Measurements from ENCODE around the gene ITGA7.

ITGA7 gene

DNA sequence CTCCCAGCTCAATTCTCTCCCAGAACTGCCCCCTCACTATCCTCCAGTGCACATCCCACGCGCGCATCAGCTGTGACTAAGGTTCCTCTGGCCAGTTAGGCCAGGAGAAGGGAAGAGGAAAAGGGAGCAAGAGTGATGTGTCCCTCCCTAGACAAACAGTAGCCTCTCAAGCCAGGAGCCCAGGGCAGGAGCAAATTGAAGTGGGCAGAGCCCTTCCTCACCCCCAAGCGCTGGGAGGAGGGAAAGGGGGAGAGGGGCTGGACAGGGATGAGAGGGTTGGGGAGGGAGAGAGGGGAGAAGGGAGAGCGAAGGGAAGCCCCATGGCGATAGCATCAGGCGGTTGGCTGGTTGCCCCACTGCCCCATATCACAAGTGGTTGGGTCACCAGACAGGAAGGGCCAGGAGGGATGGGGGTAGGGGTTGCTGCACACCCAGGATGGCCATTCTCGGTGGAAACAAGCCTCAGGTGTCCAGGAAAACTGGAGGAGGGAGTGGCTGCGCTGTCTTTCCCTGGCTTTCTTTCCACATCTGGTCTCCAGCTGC is 20.0 kb upstream of the ITGA7 start (continued):
- TF ChIP-seq, protein P1, sequence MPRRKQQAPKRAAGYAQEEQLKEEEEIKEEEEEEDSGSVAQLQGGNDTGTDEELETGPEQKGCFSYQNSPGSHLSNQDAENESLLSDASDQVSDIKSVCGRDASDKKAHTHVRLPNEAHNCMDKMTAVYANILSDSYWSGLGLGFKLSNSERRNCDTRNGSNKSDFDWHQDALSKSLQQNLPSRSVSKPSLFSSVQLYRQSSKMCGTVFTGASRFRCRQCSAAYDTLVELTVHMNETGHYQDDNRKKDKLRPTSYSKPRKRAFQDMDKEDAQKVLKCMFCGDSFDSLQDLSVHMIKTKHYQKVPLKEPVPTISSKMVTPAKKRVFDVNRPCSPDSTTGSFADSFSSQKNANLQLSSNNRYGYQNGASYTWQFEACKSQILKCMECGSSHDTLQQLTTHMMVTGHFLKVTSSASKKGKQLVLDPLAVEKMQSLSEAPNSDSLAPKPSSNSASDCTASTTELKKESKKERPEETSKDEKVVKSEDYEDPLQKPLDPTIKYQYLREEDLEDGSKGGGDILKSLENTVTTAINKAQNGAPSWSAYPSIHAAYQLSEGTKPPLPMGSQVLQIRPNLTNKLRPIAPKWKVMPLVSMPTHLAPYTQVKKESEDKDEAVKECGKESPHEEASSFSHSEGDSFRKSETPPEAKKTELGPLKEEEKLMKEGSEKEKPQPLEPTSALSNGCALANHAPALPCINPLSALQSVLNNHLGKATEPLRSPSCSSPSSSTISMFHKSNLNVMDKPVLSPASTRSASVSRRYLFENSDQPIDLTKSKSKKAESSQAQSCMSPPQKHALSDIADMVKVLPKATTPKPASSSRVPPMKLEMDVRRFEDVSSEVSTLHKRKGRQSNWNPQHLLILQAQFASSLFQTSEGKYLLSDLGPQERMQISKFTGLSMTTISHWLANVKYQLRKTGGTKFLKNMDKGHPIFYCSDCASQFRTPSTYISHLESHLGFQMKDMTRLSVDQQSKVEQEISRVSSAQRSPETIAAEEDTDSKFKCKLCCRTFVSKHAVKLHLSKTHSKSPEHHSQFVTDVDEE (CRISPR knock-in tag; IDR thresholded peaks at IDR 0.05), result no peak
- TF ChIP-seq, protein P2, sequence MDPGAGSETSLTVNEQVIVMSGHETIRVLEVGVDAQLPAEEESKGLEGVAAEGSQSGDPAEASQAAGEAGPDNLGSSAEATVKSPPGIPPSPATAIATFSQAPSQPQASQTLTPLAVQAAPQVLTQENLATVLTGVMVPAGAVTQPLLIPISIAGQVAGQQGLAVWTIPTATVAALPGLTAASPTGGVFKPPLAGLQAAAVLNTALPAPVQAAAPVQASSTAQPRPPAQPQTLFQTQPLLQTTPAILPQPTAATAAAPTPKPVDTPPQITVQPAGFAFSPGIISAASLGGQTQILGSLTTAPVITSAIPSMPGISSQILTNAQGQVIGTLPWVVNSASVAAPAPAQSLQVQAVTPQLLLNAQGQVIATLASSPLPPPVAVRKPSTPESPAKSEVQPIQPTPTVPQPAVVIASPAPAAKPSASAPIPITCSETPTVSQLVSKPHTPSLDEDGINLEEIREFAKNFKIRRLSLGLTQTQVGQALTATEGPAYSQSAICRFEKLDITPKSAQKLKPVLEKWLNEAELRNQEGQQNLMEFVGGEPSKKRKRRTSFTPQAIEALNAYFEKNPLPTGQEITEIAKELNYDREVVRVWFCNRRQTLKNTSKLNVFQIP (CRISPR knock-in tag; IDR thresholded peaks at IDR 0.05; ENCODE audit: borderline replicate concordance, low read depth), result no peak
- no peak for TF ChIP-seq GLIS3 (CRISPR knock-in tag; IDR thresholded peaks at IDR 0.05)
- TF ChIP-seq ARNTL (CRISPR knock-in tag; IDR thresholded peaks at IDR 0.05; ENCODE audit: borderline replicate concordance, low read depth), result no peak

DNA sequence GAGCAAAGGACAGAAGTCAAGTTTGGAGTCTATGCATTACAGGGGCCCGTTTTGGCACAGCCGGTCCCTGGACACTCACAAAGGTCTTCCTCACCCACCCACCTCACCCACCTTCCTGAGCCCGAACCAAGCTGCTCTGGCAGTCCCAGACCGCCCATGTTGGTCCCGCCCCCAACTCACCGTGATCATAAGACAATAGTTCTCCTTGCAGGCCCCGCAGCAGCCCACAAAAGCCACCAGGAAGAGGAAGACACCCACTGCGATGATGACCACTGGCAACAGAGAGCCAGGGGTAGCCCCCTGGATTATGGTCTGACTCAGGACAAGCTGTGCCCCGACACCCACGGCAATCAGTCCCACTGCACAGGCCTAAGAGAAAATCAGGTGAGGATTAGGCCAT is 19.3 kb upstream of the ITGA7 start:
- no peak for ATAC-seq
- TF ChIP-seq, protein P2 (CRISPR knock-in tag; IDR thresholded peaks at IDR 0.05; ENCODE audit: borderline replicate concordance, low read depth), result no peak
- TF ChIP-seq TCF4 (CRISPR knock-in tag; IDR thresholded peaks at IDR 0.05; ENCODE audit: borderline replicate concordance), result no peak
- no peak for TF ChIP-seq GLIS3 (CRISPR knock-in tag; IDR thresholded peaks at IDR 0.05)
- no peak for TF ChIP-seq RARB (CRISPR knock-in tag; IDR thresholded peaks at IDR 0.05)
- no peak for TF ChIP-seq ESRRG (CRISPR knock-in tag; IDR thresholded peaks at IDR 0.05)
- TF ChIP-seq, protein P3, sequence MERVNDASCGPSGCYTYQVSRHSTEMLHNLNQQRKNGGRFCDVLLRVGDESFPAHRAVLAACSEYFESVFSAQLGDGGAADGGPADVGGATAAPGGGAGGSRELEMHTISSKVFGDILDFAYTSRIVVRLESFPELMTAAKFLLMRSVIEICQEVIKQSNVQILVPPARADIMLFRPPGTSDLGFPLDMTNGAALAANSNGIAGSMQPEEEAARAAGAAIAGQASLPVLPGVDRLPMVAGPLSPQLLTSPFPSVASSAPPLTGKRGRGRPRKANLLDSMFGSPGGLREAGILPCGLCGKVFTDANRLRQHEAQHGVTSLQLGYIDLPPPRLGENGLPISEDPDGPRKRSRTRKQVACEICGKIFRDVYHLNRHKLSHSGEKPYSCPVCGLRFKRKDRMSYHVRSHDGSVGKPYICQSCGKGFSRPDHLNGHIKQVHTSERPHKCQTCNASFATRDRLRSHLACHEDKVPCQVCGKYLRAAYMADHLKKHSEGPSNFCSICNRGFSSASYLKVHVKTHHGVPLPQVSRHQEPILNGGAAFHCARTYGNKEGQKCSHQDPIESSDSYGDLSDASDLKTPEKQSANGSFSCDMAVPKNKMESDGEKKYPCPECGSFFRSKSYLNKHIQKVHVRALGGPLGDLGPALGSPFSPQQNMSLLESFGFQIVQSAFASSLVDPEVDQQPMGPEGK (CRISPR knock-in tag; IDR thresholded peaks at IDR 0.05; ENCODE audit: borderline replicate concordance), result no peak
- no peak for TF ChIP-seq ZNF70 (CRISPR knock-in tag; IDR thresholded peaks at IDR 0.05)
- TF ChIP-seq PPARA (CRISPR knock-in tag; IDR thresholded peaks at IDR 0.05; ENCODE audit: borderline replicate concordance), result no peak
- no peak for TF ChIP-seq OSR1 (CRISPR knock-in tag; IDR thresholded peaks at IDR 0.05)
- TF ChIP-seq ZNF8 (CRISPR knock-in tag; IDR thresholded peaks at IDR 0.05), result no peak
- TF ChIP-seq CSDC2 (CRISPR knock-in tag; IDR thresholded peaks at IDR 0.05), result no peak
- TF ChIP-seq, protein P4, sequence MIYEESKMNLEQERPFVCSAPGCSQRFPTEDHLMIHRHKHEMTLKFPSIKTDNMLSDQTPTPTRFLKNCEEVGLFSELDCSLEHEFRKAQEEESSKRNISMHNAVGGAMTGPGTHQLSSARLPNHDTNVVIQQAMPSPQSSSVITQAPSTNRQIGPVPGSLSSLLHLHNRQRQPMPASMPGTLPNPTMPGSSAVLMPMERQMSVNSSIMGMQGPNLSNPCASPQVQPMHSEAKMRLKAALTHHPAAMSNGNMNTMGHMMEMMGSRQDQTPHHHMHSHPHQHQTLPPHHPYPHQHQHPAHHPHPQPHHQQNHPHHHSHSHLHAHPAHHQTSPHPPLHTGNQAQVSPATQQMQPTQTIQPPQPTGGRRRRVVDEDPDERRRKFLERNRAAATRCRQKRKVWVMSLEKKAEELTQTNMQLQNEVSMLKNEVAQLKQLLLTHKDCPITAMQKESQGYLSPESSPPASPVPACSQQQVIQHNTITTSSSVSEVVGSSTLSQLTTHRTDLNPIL (CRISPR knock-in tag; IDR thresholded peaks at IDR 0.05; ENCODE audit: low read depth), result no peak
- no peak for TF ChIP-seq ARNTL (CRISPR knock-in tag; IDR thresholded peaks at IDR 0.05; ENCODE audit: borderline replicate concordance, low read depth)
- TF ChIP-seq ZNF565 (CRISPR knock-in tag; conservative IDR thresholded peaks at IDR 0.05; ENCODE audit: low read depth), result no peak
- no peak for TF ChIP-seq ZC3H10 (CRISPR knock-in tag; IDR thresholded peaks at IDR 0.05)
- no peak for TF ChIP-seq TOX (CRISPR knock-in tag; IDR thresholded peaks at IDR 0.05; ENCODE audit: borderline replicate concordance)
- TF ChIP-seq BACH2 (CRISPR knock-in tag; IDR thresholded peaks at IDR 0.05; ENCODE audit: borderline replicate concordance), result no peak
- TF ChIP-seq, protein P1 (CRISPR knock-in tag; IDR thresholded peaks at IDR 0.05), result no peak
- TF ChIP-seq ZFP30 (CRISPR knock-in tag; IDR thresholded peaks at IDR 0.05), result no peak
- TF ChIP-seq, protein P5, sequence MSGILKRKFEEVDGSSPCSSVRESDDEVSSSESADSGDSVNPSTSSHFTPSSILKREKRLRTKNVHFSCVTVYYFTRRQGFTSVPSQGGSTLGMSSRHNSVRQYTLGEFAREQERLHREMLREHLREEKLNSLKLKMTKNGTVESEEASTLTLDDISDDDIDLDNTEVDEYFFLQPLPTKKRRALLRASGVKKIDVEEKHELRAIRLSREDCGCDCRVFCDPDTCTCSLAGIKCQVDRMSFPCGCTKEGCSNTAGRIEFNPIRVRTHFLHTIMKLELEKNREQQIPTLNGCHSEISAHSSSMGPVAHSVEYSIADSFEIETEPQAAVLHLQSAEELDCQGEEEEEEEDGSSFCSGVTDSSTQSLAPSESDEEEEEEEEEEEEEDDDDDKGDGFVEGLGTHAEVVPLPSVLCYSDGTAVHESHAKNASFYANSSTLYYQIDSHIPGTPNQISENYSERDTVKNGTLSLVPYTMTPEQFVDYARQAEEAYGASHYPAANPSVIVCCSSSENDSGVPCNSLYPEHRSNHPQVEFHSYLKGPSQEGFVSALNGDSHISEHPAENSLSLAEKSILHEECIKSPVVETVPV (CRISPR knock-in tag; IDR thresholded peaks at IDR 0.05), result no peak

All from SK-N-SH treated with all-trans-retinoic acid at 6 μM for 48 hours (cell line).